Measurements from ENCODE around the gene NKX1-2. TPM values are rescaled to one million over a fixed set of nuclear protein-coding genes. Genes with fewer than 3 reads are reported as not detected.

The NKX1-2 gene
- total RNA-seq, 1 experiment from 2014 or later, result 57.7 TPM

DNA sequence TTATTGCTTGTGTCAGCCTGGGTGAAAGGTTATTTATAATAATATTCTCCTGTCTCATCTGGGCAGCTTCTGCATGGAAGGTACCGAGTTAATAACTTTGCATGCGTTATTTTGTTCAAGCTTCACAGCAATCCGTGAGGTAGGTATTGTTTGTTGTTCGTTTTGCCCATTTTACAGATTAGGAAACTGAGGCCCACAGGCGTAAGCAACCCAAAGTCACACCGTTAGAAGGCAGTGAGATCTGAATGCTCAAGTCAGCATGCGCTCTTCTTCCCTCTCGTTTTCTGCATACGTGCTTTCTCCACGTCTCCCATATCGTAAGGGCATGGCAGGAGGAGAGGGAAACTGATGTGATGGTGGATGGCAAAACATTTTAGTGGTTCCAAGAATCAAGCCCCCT, 45.9 kb upstream of the NKX1-2 start (continued):
- TF ChIP-seq, protein P1, sequence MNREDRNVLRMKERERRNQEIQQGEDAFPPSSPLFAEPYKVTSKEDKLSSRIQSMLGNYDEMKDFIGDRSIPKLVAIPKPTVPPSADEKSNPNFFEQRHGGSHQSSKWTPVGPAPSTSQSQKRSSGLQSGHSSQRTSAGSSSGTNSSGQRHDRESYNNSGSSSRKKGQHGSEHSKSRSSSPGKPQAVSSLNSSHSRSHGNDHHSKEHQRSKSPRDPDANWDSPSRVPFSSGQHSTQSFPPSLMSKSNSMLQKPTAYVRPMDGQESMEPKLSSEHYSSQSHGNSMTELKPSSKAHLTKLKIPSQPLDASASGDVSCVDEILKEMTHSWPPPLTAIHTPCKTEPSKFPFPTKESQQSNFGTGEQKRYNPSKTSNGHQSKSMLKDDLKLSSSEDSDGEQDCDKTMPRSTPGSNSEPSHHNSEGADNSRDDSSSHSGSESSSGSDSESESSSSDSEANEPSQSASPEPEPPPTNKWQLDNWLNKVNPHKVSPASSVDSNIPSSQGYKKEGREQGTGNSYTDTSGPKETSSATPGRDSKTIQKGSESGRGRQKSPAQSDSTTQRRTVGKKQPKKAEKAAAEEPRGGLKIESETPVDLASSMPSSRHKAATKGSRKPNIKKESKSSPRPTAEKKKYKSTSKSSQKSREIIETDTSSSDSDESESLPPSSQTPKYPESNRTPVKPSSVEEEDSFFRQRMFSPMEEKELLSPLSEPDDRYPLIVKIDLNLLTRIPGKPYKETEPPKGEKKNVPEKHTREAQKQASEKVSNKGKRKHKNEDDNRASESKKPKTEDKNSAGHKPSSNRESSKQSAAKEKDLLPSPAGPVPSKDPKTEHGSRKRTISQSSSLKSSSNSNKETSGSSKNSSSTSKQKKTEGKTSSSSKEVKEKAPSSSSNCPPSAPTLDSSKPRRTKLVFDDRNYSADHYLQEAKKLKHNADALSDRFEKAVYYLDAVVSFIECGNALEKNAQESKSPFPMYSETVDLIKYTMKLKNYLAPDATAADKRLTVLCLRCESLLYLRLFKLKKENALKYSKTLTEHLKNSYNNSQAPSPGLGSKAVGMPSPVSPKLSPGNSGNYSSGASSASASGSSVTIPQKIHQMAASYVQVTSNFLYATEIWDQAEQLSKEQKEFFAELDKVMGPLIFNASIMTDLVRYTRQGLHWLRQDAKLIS (CRISPR knock-in tag; IDR thresholded peaks at IDR 0.05; ENCODE audit: borderline replicate concordance), result no peak

DNA sequence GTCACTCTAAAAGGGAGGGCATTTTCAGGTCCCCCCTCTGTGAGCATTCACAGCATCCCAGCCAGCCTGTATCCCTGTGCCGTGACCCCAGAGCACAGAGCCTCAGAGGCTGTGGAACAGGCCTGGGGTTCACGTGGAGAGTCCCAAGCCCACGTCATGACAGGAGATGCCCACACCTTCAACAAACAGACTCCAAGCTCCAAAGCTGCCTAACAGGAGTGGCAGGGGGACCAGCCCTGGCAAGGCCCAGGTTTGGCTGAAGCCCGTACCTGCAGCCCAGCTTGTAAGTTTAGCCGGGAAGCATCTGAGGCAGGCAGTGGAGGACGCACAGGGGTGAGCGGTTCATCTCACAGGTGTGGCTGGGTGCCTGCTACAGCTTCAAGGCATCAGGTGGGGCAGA, 45.3 kb upstream of the NKX1-2 start:
- POLR2A ChIA-PET, result no interaction called here
- TF ChIP-seq ZNF396 (CRISPR knock-in tag; IDR thresholded peaks at IDR 0.05; ENCODE audit: borderline replicate concordance) (no peak), IRF1 (CRISPR knock-in tag; IDR thresholded peaks at IDR 0.05) (no peak), JUN (CRISPR knock-in tag; IDR thresholded peaks at IDR 0.05) (no peak), FOXJ3 (CRISPR knock-in tag; IDR thresholded peaks at IDR 0.05; ENCODE audit: borderline replicate concordance) (no peak), ZNF671 (CRISPR knock-in tag; IDR thresholded peaks at IDR 0.05) (no peak), NR2C2 (CRISPR knock-in tag; IDR thresholded peaks at IDR 0.05) (no peak), NR1H2 (CRISPR knock-in tag; IDR thresholded peaks at IDR 0.05) (no peak), TEAD1 (CRISPR knock-in tag; IDR thresholded peaks at IDR 0.05) (no peak), PRDM15 (CRISPR knock-in tag; IDR thresholded peaks at IDR 0.05) (no peak)
- TF ChIP-seq, protein P2, sequence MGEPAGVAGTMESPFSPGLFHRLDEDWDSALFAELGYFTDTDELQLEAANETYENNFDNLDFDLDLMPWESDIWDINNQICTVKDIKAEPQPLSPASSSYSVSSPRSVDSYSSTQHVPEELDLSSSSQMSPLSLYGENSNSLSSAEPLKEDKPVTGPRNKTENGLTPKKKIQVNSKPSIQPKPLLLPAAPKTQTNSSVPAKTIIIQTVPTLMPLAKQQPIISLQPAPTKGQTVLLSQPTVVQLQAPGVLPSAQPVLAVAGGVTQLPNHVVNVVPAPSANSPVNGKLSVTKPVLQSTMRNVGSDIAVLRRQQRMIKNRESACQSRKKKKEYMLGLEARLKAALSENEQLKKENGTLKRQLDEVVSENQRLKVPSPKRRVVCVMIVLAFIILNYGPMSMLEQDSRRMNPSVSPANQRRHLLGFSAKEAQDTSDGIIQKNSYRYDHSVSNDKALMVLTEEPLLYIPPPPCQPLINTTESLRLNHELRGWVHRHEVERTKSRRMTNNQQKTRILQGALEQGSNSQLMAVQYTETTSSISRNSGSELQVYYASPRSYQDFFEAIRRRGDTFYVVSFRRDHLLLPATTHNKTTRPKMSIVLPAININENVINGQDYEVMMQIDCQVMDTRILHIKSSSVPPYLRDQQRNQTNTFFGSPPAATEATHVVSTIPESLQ (CRISPR knock-in tag; IDR thresholded peaks at IDR 0.05), result no peak
- CTCF ChIA-PET, result no interaction called here
- Mint-ChIP-seq H3K9me3 (no peaks in the 10 kb centered on the region), H3K4me1 (peaks cover 43% of the 10 kb centered on the region), H3K27me3 (ENCODE audit: low read depth) (no peaks in the 10 kb centered on the region), H3K27ac (no peak overlapping the region), H3K4me3 (no peak overlapping the region), H3K36me3 (peaks cover 20% of the 10 kb centered on the region)
- DNase-seq (ENCODE audit: low spot score), result no peak
- ATAC-seq, result no peak

DNA sequence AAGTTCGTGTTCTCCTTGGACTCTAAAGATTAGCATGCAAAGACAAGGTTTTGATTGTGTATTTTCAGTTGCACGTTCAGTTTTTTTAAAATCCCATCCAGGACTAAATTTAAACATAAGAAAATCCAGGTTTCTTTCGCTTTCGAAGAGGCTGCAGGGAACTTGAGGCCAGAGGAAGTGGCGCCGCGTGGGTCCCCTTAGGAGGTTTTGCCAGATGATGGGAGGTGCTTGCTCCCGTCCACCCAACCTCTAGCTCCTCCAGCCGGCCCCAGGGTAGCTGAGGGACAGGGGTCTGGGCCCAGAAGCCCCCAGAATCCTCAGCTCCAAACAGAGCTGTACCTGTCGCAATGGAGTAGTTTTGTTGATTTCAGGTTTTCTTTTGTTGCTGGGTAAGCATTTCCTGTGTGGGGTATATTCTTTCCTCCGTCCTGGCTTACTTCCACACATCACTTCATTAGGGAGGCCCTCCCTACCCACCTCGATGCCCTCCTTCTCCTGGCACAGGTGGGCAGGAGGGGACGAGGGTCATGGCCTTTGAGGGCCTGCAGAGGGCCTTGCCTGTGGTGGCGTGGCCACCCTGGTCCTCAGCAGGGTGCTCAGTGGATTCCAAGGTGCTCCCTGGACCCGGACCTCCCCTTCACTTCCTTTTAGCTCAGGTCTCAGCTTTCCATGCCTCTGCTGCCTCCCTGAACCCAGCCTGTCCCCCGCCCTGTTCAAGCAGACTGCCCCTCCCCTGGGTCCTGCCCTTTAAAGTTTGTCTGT, 44.4 kb upstream of the NKX1-2 start:
- DNase-seq (ENCODE audit: low spot score), result no peak
- H3K27ac Mint-ChIP-seq, result peak overlapping the region; percentile 82
- peaks cover 18% of the 10 kb centered on the region for H3K36me3 Mint-ChIP-seq
- no peaks in the 10 kb centered on the region for H3K27me3 Mint-ChIP-seq (ENCODE audit: low read depth)
- ATAC-seq, result no peak
- CTCF ChIA-PET, result interaction anchor here (1.1 kb wide), 1 partner anchor 91 kb away, joined by 3 read pairs; no protein-coding TSS in a partner anchor
- peaks cover 43% of the 10 kb centered on the region for H3K4me1 Mint-ChIP-seq
- no peak overlapping the region for H3K4me3 Mint-ChIP-seq
- POLR2A ChIA-PET, result no interaction called here
- no peaks in the 10 kb centered on the region for H3K9me3 Mint-ChIP-seq
- TF ChIP-seq, protein P1 (CRISPR knock-in tag; IDR thresholded peaks at IDR 0.05; ENCODE audit: borderline replicate concordance), result no peak
- TF ChIP-seq HMGXB4 (CRISPR knock-in tag; IDR thresholded peaks at IDR 0.05) (no peak), ATF1 (CRISPR knock-in tag; IDR thresholded peaks at IDR 0.05) (no peak)
